Ishikawa (cell line): Measurements from ENCODE around the gene G3BP2.

Source experiments
- CEBPB ChIP-seq: IDR thresholded peaks from 2 replicates; pipeline ENCODE4 v1.6.1; 2012
- CREB1 ChIP-seq: IDR thresholded peaks from 2 replicates; pipeline ENCODE4 v1.6.1; 2012; ENCODE audit warnings: low read depth
- EGR1 ChIP-seq: IDR thresholded peaks from 2 replicates; pipeline ENCODE4 v1.6.1; 2012
- EP300 ChIP-seq: IDR thresholded peaks from 2 replicates; pipeline ENCODE4 v1.6.1; 2012; ENCODE audit warnings: borderline replicate concordance
- FOXM1 ChIP-seq: IDR thresholded peaks from 2 replicates; pipeline ENCODE4 v1.6.1; 2012; ENCODE audit warnings: low read depth, borderline replicate concordance
- MAX ChIP-seq: IDR thresholded peaks from 2 replicates; pipeline ENCODE4 v1.6.1; 2012
- NFIC ChIP-seq: IDR thresholded peaks from 2 replicates; pipeline ENCODE4 v1.6.1; 2012
- RAD21 ChIP-seq: IDR thresholded peaks from 2 replicates; pipeline ENCODE4 v1.6.1; 2012; ENCODE audit warnings: low read depth
- REST ChIP-seq: IDR thresholded peaks from 2 replicates; pipeline ENCODE4 v1.6.1; 2012; ENCODE audit warnings: low read depth, mild to moderate bottlenecking
- TAF1 ChIP-seq: IDR thresholded peaks from 2 replicates; pipeline ENCODE4 v1.6.1; 2012; ENCODE audit warnings: low read depth, mild to moderate bottlenecking
- TCF12 ChIP-seq: IDR thresholded peaks from 2 replicates; pipeline ENCODE4 v1.6.1; 2012; ENCODE audit warnings: low read depth
- TEAD4 ChIP-seq: IDR thresholded peaks from 2 replicates; pipeline ENCODE4 v1.6.1; 2012
- YY1 ChIP-seq: IDR thresholded peaks from 2 replicates; pipeline ENCODE4 v1.6.1; 2012; ENCODE audit warnings: low read depth
- ZBTB7A ChIP-seq: IDR thresholded peaks from 2 replicates; pipeline ENCODE4 v1.6.1; 2012; ENCODE audit warnings: low read depth
- TF ChIP-seq, protein P1 (sequence below): IDR thresholded peaks from 2 replicates; pipeline ENCODE4 v1.6.1; 2012

Gene G3BP2

GRCh38 chr4:75655562-75655961 lies 17.6 kb downstream of the G3BP2 start:
- TF ChIP-seq EP300 (no peak), CEBPB (no peak), FOXM1 (no peak), TAF1 (no peak), YY1 (no peak), TCF12 (no peak), REST (no peak), ZBTB7A (no peak), CREB1 (no peak), TEAD4 (no peak)
- TF ChIP-seq, protein P1, sequence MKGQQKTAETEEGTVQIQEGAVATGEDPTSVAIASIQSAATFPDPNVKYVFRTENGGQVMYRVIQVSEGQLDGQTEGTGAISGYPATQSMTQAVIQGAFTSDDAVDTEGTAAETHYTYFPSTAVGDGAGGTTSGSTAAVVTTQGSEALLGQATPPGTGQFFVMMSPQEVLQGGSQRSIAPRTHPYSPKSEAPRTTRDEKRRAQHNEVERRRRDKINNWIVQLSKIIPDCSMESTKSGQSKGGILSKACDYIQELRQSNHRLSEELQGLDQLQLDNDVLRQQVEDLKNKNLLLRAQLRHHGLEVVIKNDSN, result no peak

DNA sequence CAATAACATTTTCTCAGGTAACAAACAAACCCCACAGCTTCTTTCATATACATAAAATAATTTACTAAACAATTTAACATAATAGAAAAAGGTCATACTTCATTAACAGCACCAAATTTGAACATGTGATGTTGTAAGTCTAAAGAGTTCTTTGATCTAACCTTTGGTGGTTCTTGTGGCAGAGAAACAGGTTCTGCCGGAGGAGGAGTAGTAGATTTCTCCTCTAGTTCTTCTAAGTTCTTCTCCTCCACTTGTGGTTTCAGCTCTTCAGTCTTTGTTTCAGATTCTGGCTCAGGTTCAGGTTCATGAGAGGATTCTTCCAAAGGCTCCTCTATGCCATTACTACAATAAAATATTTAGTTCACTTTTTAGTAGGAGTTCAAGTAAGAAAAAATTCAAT lies 18.3 kb downstream of the G3BP2 start:
- TF ChIP-seq CEBPB (no peak), EP300 (no peak)

DNA sequence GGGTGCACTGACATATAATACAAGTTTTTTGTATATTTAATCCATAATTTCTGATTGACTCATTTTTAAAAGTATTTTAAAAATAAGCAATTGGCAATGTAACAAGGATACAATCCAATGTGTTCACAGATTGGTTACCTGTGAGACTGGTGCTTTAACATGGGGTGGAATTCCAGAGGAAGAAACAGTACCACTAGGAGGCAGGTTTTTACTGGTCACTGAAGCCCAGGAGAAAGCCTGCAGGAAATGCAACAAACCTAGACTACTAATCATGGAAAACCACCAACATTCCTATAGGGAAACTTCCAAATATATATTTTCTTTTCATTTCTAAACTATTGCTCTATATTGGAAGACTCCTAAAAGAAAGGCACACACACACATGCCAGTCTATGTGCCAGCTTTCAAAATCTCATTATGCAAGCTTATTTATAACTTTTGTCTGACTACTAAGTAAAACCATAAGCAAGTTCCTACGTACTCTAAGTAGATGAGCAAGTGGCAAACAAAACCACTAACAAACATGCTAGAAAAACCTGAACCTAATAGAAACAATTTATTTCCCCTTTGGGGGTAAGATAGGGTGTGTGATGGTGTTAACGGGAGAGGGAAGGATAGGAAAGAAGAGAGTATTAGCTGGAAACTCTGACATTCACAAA lies 19.2 kb downstream of the G3BP2 start:
- TF ChIP-seq TEAD4 (peak; percentile 47; the same call in 1 of the 2 replicates), EGR1 (no peak), REST (no peak), TAF1 (no peak), RAD21 (peak; percentile 42; the same call in 1 of the 2 replicates), ZBTB7A (no peak), CEBPB (no peak), TCF12 (no peak)

DNA sequence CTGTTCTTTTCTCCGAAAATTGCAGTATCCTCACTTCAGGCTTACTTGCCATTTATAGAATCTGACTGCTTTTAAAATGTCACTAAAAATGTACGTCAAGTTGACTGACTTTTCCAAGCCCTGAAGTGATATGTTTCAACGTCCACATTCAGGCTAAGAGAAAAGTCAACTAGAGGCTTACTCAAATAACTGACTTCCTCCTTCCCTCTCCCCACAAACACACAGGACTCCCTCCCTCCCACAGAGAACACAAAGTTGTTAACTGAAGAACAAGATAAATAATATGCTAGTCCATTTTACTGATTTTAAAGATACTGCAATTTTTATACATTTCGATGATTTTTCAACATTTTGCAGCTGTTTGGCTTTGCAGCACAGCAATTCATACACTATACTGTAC lies 29.1 kb downstream of the G3BP2 start:
- TF ChIP-seq TEAD4 (no peak), EGR1 (no peak), MAX (no peak), CREB1 (no peak), ZBTB7A (no peak), TAF1 (no peak), EP300 (no peak), RAD21 (no peak), CEBPB (no peak), TCF12 (no peak), REST (no peak), FOXM1 (no peak), YY1 (no peak), NFIC (no peak)
- TF ChIP-seq, protein P1, result no peak

- TF ChIP-seq REST, result no peak
- TF ChIP-seq, protein P1, result no peak
- no peak for TF ChIP-seq TAF1
- TF ChIP-seq EP300, result no peak
- TF ChIP-seq CREB1, result no peak
- no peak for TF ChIP-seq EGR1
- TF ChIP-seq TCF12, result no peak
- TF ChIP-seq YY1, result no peak
- TF ChIP-seq MAX, result no peak
- TF ChIP-seq CEBPB, result no peak
- no peak for TF ChIP-seq TEAD4
Measured at GRCh38 chr4:75643651-75644050, 29.6 kb downstream of the G3BP2 start.
